ENCODE results near the gene SMCO4.
"Not testable (repeated sequence)": the region's sequence is repeated elsewhere in the genome, so short reads cannot be mapped to it uniquely, and the experiment has no call there.

Gene SMCO4

GRCh38 chr11:93560199-93560932 lies 17.2 kb upstream of the SMCO4 start:
- no peak for DNase-seq (ENCODE audit: low read depth, low spot score)

GRCh38 chr11:93559681-93560080 lies 16.5 kb upstream of the SMCO4 start:
- no peak for DNase-seq (ENCODE audit: low read depth, low spot score)

- no peak for DNase-seq (ENCODE audit: low read depth, low spot score)
These were observed 9.7 kb upstream of the SMCO4 start for GRCh38 chr11:93552874-93553273.

GRCh38 chr11:93549976-93550375 lies 6.8 kb upstream of the SMCO4 start:
- DNase-seq (ENCODE audit: low read depth, low spot score), result no peak

GRCh38 chr11:93548679-93549319 lies 5.6 kb upstream of the SMCO4 start:
- DNase-seq (ENCODE audit: low read depth, low spot score), result no peak

- no peak for DNase-seq (ENCODE audit: low read depth, low spot score)
These were observed 4.6 kb upstream of the SMCO4 start for GRCh38 chr11:93547773-93548172.

GRCh38 chr11:93547028-93547427 lies 3.8 kb upstream of the SMCO4 start:
- DNase-seq (ENCODE audit: low read depth, low spot score), result no peak

- no peak for DNase-seq (ENCODE audit: low read depth, low spot score)
These were observed 2.4 kb upstream of the SMCO4 start for GRCh38 chr11:93545566-93545965.

- DNase-seq (ENCODE audit: low read depth, low spot score), result no peak
These were observed 371 bp downstream of the SMCO4 start for GRCh38 chr11:93542811-93543229.

GRCh38 chr11:93541884-93542810 lies 1.0 kb downstream of the SMCO4 start:
- DNase-seq (ENCODE audit: low read depth, low spot score), result no peak

- DNase-seq (ENCODE audit: low read depth, low spot score), result no peak
These were observed 2.2 kb downstream of the SMCO4 start for GRCh38 chr11:93540896-93541553.

GRCh38 chr11:93540337-93540736 lies 2.9 kb downstream of the SMCO4 start:
- no peak for DNase-seq (ENCODE audit: low read depth, low spot score)

GRCh38 chr11:93537767-93538261 lies 5.4 kb downstream of the SMCO4 start:
- DNase-seq (ENCODE audit: low read depth, low spot score), result no peak

GRCh38 chr11:93537049-93537448 lies 6.1 kb downstream of the SMCO4 start:
- DNase-seq (ENCODE audit: low read depth, low spot score), result no peak

GRCh38 chr11:93536101-93536861 lies 6.9 kb downstream of the SMCO4 start:
- no peak for DNase-seq (ENCODE audit: low read depth, low spot score)

GRCh38 chr11:93535578-93535977 lies 7.6 kb downstream of the SMCO4 start:
- DNase-seq (ENCODE audit: low read depth, low spot score), result not testable (repeated sequence)

- DNase-seq (ENCODE audit: low read depth, low spot score), result no peak
These were observed 10.4 kb downstream of the SMCO4 start for GRCh38 chr11:93532806-93533205.

- no peak for DNase-seq (ENCODE audit: low read depth, low spot score)
These were observed 10.9 kb downstream of the SMCO4 start for GRCh38 chr11:93532281-93532789.

- DNase-seq (ENCODE audit: low read depth, low spot score), result no peak
These were observed 12.7 kb downstream of the SMCO4 start for GRCh38 chr11:93530468-93530826.

- DNase-seq (ENCODE audit: low read depth, low spot score), result no peak
These were observed 13.3 kb downstream of the SMCO4 start for GRCh38 chr11:93529707-93530467.

All from activated CD4-positive, CD25-positive, alpha-beta regulatory T cell treated with anti-CD3 and anti-CD28 coated beads, Interleukin-2, amount 50 U/mL, for 16 hours (primary cell).